GM12864 (cell line): ENCODE results near the gene C4orf54.

Experiments used
- DNase-seq: peaks from one replicate; pipeline ENCODE4 v3.0.0-alpha.2; 2011; ENCODE audit warnings: low read depth
- H3K4me3 ChIP-seq: 2 replicates; pipeline ENCODE4 v1.5.1; 2011; ENCODE audit warnings: mild to moderate bottlenecking, low read depth, low read length, control low read depth
- CTCF ChIP-seq: IDR thresholded peaks from 2 replicates; pipeline ENCODE4 v1.5.1; 2011; ENCODE audit warnings: low read depth, mild to moderate bottlenecking, moderate library complexity, low read length, control low read depth, inconsistent platforms; ENCODE audit errors: missing control alignments

The C4orf54 gene

GRCh38 chr4:99668472-99668871, 10.8 kb upstream of the C4orf54 start:
- no peak for DNase-seq
- H3K4me3 ChIP-seq, result no peak overlapping the region
- no peak for TF ChIP-seq CTCF

GRCh38 chr4:99665983-99666382, 8.4 kb upstream of the C4orf54 start:
- TF ChIP-seq CTCF, result no peak

GRCh38 chr4:99664716-99665115, 7.1 kb upstream of the C4orf54 start:
- H3K4me3 ChIP-seq, result no peak overlapping the region
- no peak for TF ChIP-seq CTCF
- DNase-seq, result no peak

More at GRCh38 chr4:99665983-99666382, 8.4 kb upstream of the C4orf54 start:
- DNase-seq, result no peak
- no peak overlapping the region for H3K4me3 ChIP-seq

GRCh38 chr4:99661907-99662306, 4.3 kb upstream of the C4orf54 start:
- no peak for TF ChIP-seq CTCF
- H3K4me3 ChIP-seq, result no peak overlapping the region

GRCh38 chr4:99658666-99659065, 1.0 kb upstream of the C4orf54 start:
- DNase-seq, result no peak
- no peak for TF ChIP-seq CTCF
- no peak overlapping the region for H3K4me3 ChIP-seq

More at GRCh38 chr4:99661907-99662306, 4.3 kb upstream of the C4orf54 start:
- no peak for DNase-seq

GRCh38 chr4:99655308-99656081, 2.1 kb downstream of the C4orf54 start:
- no peak overlapping the region for H3K4me3 ChIP-seq
- no peak for TF ChIP-seq CTCF
- no peak for DNase-seq

- no peak overlapping the region for H3K4me3 ChIP-seq
- no peak for TF ChIP-seq CTCF
- DNase-seq, result no peak
These were observed 3.3 kb downstream of the C4orf54 start for GRCh38 chr4:99654361-99654761.
